ENCODE results near the gene LEF1. TPM values are rescaled to one million over a fixed set of nuclear protein-coding genes. Genes with fewer than 3 reads are reported as not detected.
"Not testable (repeated sequence)": the region's sequence is repeated elsewhere in the genome, so short reads cannot be mapped to it uniquely, and the experiment has no call there.

LEF1 gene
- total RNA-seq, 4 donors from 2014 or later = 1.5 to 2.6 (median 2.4) TPM; not detected in 1

DNA sequence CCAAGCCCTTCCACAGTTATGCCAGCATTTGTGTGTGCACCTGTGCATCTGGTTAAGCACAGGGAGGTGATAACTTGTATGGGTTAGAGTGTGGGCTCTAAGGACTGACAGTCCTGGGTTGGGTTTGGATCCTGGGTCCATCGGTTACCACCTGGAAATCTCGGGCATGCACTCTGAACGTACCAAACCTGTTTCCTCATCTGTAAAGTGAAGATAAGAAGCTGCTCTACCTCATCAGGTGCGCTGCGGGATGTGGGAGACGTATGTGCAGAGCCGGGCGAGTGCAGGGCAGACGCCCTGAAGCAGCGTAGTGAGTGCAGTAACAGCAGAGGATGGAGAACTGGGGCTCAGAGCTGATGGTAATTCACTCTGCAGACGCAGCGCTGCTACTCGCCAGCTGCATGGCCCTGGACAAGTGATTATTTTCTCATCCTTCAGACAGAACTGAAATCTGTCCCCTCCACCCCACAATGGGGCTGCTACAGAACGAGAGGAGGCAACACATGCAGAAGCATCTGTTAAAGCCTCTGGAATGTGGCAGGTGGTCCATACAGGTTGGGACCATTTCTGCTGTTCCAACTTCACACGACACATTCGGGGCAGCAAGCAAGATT is 114.6 kb downstream of the LEF1 start:
- 88 to 94% methylated on average over 7 to 8 of the region's 16 CpGs for WGBS, 2 donors (ENCODE audit: low coverage in 1 of 2)
- Histone ChIP-seq H3K27ac (no peak overlapping the region), H3K4me3 (no peak overlapping the region), H3K27me3 (no peaks in the 10 kb centered on the region), H3K4me1 (no peaks in the 10 kb centered on the region), H3K36me3 (no peaks in the 10 kb centered on the region), H3K9me3 (no peaks in the 10 kb centered on the region)
- ATAC-seq = no peak
- TF ChIP-seq POLR2A (IDR thresholded peaks at IDR 0.05) (no peak), EP300 (IDR thresholded peaks at IDR 0.05) (no peak), POLR2AphosphoS5 (IDR thresholded peaks at IDR 0.05) (no peak)
- TF ChIP-seq, protein P1, sequence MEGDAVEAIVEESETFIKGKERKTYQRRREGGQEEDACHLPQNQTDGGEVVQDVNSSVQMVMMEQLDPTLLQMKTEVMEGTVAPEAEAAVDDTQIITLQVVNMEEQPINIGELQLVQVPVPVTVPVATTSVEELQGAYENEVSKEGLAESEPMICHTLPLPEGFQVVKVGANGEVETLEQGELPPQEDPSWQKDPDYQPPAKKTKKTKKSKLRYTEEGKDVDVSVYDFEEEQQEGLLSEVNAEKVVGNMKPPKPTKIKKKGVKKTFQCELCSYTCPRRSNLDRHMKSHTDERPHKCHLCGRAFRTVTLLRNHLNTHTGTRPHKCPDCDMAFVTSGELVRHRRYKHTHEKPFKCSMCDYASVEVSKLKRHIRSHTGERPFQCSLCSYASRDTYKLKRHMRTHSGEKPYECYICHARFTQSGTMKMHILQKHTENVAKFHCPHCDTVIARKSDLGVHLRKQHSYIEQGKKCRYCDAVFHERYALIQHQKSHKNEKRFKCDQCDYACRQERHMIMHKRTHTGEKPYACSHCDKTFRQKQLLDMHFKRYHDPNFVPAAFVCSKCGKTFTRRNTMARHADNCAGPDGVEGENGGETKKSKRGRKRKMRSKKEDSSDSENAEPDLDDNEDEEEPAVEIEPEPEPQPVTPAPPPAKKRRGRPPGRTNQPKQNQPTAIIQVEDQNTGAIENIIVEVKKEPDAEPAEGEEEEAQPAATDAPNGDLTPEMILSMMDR (IDR thresholded peaks at IDR 0.05) = no peak

DNA sequence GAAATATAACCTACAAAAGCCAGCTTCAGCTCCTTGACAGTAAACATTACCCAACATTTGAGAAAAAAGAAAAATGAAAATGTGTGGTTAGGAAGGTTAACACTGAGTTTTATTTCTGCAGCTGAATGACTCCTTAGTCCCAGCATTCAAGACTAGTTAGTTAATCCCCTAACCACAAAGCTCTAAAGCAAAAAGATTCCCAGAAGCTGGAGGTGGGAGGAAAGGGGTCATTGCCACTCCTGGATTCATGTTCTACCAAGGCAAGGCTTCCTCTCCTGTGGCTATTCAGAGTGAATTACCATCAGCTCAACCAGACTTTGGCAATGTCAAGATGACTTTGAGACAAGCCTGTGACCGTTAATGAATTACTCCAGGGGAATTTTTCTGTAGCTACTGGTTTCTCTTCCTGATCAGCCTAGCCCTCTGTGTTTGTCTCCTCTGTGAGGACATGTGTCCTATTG is 115.5 kb downstream of the LEF1 start:
- Histone ChIP-seq H3K4me3 (no peak overlapping the region), H3K27ac (no peak overlapping the region), H3K36me3 (no peaks in the 10 kb centered on the region), H3K4me1 (peaks cover 0 to 3% (median 0%) of the 10 kb centered on the region in 3 donors), H3K9me3 (no peaks in the 10 kb centered on the region), H3K27me3 (no peaks in the 10 kb centered on the region)
- WGBS, 2 donors (ENCODE audit: low coverage in 1 of 2) = 60 to 67% methylated on average over 1 of the region's 1 CpG
- no peak for ATAC-seq
- TF ChIP-seq, protein P1 (IDR thresholded peaks at IDR 0.05) = no peak
- TF ChIP-seq POLR2A (IDR thresholded peaks at IDR 0.05) (no peak), EP300 (IDR thresholded peaks at IDR 0.05) (no peak), POLR2AphosphoS5 (IDR thresholded peaks at IDR 0.05) (no peak)

GRCh38 chr4:108052558-108053120 is 116.1 kb downstream of the LEF1 start:
- no peaks in the 10 kb centered on the region for H3K9me3 ChIP-seq
- H3K4me3 ChIP-seq = no peak overlapping the region
- TF ChIP-seq POLR2AphosphoS5 (IDR thresholded peaks at IDR 0.05) (no peak), EP300 (IDR thresholded peaks at IDR 0.05) (no peak)
- TF ChIP-seq, protein P1 (IDR thresholded peaks at IDR 0.05) = no peak
- 93 to 100% methylated on average over 1 to 2 of the region's 2 CpGs for WGBS, 2 donors (ENCODE audit: low coverage in 1 of 2)
- no peak for ATAC-seq
- H3K27ac ChIP-seq = no peak overlapping the region
- H3K27me3 ChIP-seq = no peaks in the 10 kb centered on the region
- peaks cover 0 to 9% (median 0%) of the 10 kb centered on the region in 3 donors for H3K4me1 ChIP-seq
- H3K36me3 ChIP-seq = no peaks in the 10 kb centered on the region

GRCh38 chr4:108051343-108051742 is 117.4 kb downstream of the LEF1 start:
- Histone ChIP-seq H3K9me3 (no peaks in the 10 kb centered on the region), H3K4me1 (peaks cover 0 to 22% (median 0%) of the 10 kb centered on the region in 3 donors), H3K27me3 (no peaks in the 10 kb centered on the region), H3K27ac (no peak overlapping the region), H3K4me3 (no peak overlapping the region), H3K36me3 (no peaks in the 10 kb centered on the region)
- TF ChIP-seq POLR2A (IDR thresholded peaks at IDR 0.05) (no peak), POLR2AphosphoS5 (IDR thresholded peaks at IDR 0.05) (no peak), EP300 (IDR thresholded peaks at IDR 0.05) (no peak)
- TF ChIP-seq, protein P1 (IDR thresholded peaks at IDR 0.05) = no peak
- 83 to 94% methylated on average over 1 to 3 of the region's 10 CpGs for WGBS, 2 donors (ENCODE audit: low coverage in 1 of 2)
- no peak for ATAC-seq

- H3K36me3 ChIP-seq, H3K9me3 ChIP-seq, H3K4me3 ChIP-seq, ATAC-seq, H3K27ac ChIP-seq, H3K27me3 ChIP-seq: not testable (repeated sequence)
- WGBS, 2 donors (ENCODE audit: low coverage in 1 of 2) = 96 to 100% methylated on average over 3 to 4 of the region's 10 CpGs
- H3K4me1 ChIP-seq = peaks cover 3 to 31% (median 4%) of the 10 kb centered on the region in 3 donors
Measured at GRCh38 chr4:108050166-108051111, 118.3 kb downstream of the LEF1 start.
